ENCODE measurements around the gene FADS1. TPM values are rescaled to one million over a fixed set of nuclear protein-coding genes. Genes with fewer than 3 reads are reported as not detected.

FADS1 gene
- total and polyA plus RNA-seq, 2 of the 13 experiments (the other 11 are each of a cell fraction or from before 2014, with no cell fraction given): 91.8 to 108 TPM

- TF ChIP-seq HOMEZ (CRISPR knock-in tag; IDR thresholded peaks at IDR 0.05; ENCODE audit: low read depth): no peak
- TF ChIP-seq BATF2 (CRISPR knock-in tag; IDR thresholded peaks at IDR 0.05): no peak
- peak; percentile 84 for TF ChIP-seq CSRNP1 (CRISPR knock-in tag; IDR thresholded peaks at IDR 0.05)
- no peak for TF ChIP-seq LCORL (IDR thresholded peaks at IDR 0.05)
- TF ChIP-seq LCORL (CRISPR knock-in tag; IDR thresholded peaks at IDR 0.05): peak; percentile 56
- 0 out of 2 replicates have a peak, but pooled peaks have one; percentile 7 for TF ChIP-seq ZBTB7B (CRISPR knock-in tag; IDR thresholded peaks at IDR 0.05)
- TF ChIP-seq CENPBD1 (CRISPR knock-in tag; IDR thresholded peaks at IDR 0.05; ENCODE audit: borderline replicate concordance, low read depth): no peak
- peak; percentile 69; the same call in 1 of the 2 replicates for TF ChIP-seq GABPB1 (CRISPR knock-in tag; IDR thresholded peaks at IDR 0.05)
- no peak for TF ChIP-seq ZBTB4 (CRISPR knock-in tag; IDR thresholded peaks at IDR 0.05; ENCODE audit: borderline replicate concordance)
- peak; percentile 82; the same call in 1 of the 2 replicates for TF ChIP-seq NFKB2 (CRISPR knock-in tag; IDR thresholded peaks at IDR 0.05; ENCODE audit: borderline replicate concordance)
- TF ChIP-seq ZNF574 (CRISPR knock-in tag; IDR thresholded peaks at IDR 0.05): peak; percentile 63
- TF ChIP-seq XBP1 (CRISPR knock-in tag; IDR thresholded peaks at IDR 0.05): peak; percentile 66; the same call in 1 of the 2 replicates
- TF ChIP-seq DZIP1 (CRISPR knock-in tag; IDR thresholded peaks at IDR 0.05): peak; percentile 98
Observed at GRCh38 chr11:61814958-61815789, 1.6 kb downstream of the FADS1 start (continued).

Data from HepG2 (cell line).